GM23338 (cell line): ENCODE results near the gene ZNF740. TPM values are rescaled to one million over a fixed set of nuclear protein-coding genes. Genes with fewer than 3 reads are reported as not detected.

Experiments used
- ATAC-seq: fragments of 200-7000 bp; cut with Tn5 transposase; 3 replicates; pipeline ENCODE4 v1.9.1; 2020
- DNase-seq: peaks from one replicate; pipeline ENCODE4 v3.0.0-alpha.2; 2015; ENCODE audit warnings: low spot score
- H2AFZ ChIP-seq: fragments of 200-600 bp; sonication (generic); 2 replicates; pipeline ENCODE4 v1.8.0; 2016; ENCODE audit warnings: antibody characterized with exemption, mild to moderate bottlenecking, moderate library complexity
- H3F3A ChIP-seq: fragments of 200-600 bp; sonication (generic); replicated peaks from 2 replicates; pipeline ENCODE4 v1.8.0; 2017; ENCODE audit warnings: antibody characterized with exemption, mixed run types, low read depth
- H3K27ac ChIP-seq: fragments of 200-600 bp; sonication (generic); 2 replicates; pipeline ENCODE4 v1.6.1; 2016; ENCODE audit warnings: low read depth
- H3K27me3 ChIP-seq: fragments of 200-600 bp; sonication (generic); 2 replicates; pipeline ENCODE4 v1.8.0; 2016; ENCODE audit warnings: mild to moderate bottlenecking, mixed run types, moderate library complexity; ENCODE audit not compliant: insufficient read depth
- H3K36me3 ChIP-seq: fragments of 200-600 bp; sonication (generic); 2 replicates; pipeline ENCODE4 v1.8.0; 2016; ENCODE audit warnings: mild to moderate bottlenecking; ENCODE audit not compliant: insufficient read depth
- H3K4me1 ChIP-seq: fragments of 200-600 bp; sonication (generic); 2 replicates; pipeline ENCODE4 v1.8.0; 2016; ENCODE audit warnings: mild to moderate bottlenecking, moderate library complexity; ENCODE audit not compliant: insufficient read depth
- H3K4me2 ChIP-seq: fragments of 200-600 bp; sonication (generic); 2 replicates; pipeline ENCODE4 v1.7.1; 2017; ENCODE audit warnings: mixed run types
- H3K4me3 ChIP-seq: fragments of 200-600 bp; sonication (generic); 2 replicates; pipeline ENCODE4 v1.6.1; 2016; ENCODE audit warnings: mixed run types
- H3K79me2 ChIP-seq: fragments of 200-600 bp; sonication (generic); replicated peaks from 2 replicates; pipeline ENCODE4 v1.8.0; 2017; ENCODE audit warnings: mild to moderate bottlenecking; ENCODE audit not compliant: insufficient read depth
- H3K9me2 ChIP-seq: fragments of 200-600 bp; sonication (generic); 2 replicates; pipeline ENCODE4 v1.8.0; 2017; ENCODE audit not compliant: insufficient read depth
- H4K20me1 ChIP-seq: fragments of 200-600 bp; sonication (generic); replicated peaks from 2 replicates; pipeline ENCODE4 v1.8.0; 2017; ENCODE audit warnings: mild to moderate bottlenecking; ENCODE audit not compliant: insufficient read depth
- H3K27ac Mint-ChIP-seq: 2 replicates; pipeline ENCODE4 v1.8.0; 2020; ENCODE audit warnings: inconsistent platforms, mild to moderate bottlenecking, moderate library complexity, mixed read lengths
- H3K27me3 Mint-ChIP-seq: 3 replicates; pipeline ENCODE4 v1.8.0; 2022; ENCODE audit warnings: low read depth, mild to moderate bottlenecking, moderate library complexity, mixed read lengths, inconsistent platforms; ENCODE audit not compliant: insufficient read depth, poor library complexity
- H3K36me3 Mint-ChIP-seq: 3 replicates; pipeline ENCODE4 v1.8.0; 2021; ENCODE audit warnings: low read depth, mild to moderate bottlenecking, inconsistent platforms, moderate library complexity, mixed read lengths
- H3K4me1 Mint-ChIP-seq: 3 replicates; pipeline ENCODE4 v1.8.0; 2020; ENCODE audit warnings: mild to moderate bottlenecking, inconsistent platforms, mixed read lengths
- H3K4me3 Mint-ChIP-seq: 3 replicates; pipeline ENCODE4 v1.8.0; 2021; ENCODE audit warnings: moderate library complexity, mild to moderate bottlenecking, inconsistent platforms, mixed read lengths
- H3K9me3 Mint-ChIP-seq: 3 replicates; pipeline ENCODE4 v1.8.0; 2020; ENCODE audit warnings: moderate library complexity, mild to moderate bottlenecking, inconsistent platforms, mixed read lengths
- CREB1 ChIP-seq: fragments of 250-450 bp; sonication (Bioruptor Pico); IDR thresholded peaks from 2 replicates; pipeline ENCODE4 v1.5.0; 2020; ENCODE audit warnings: low read depth, mild to moderate bottlenecking, moderate library complexity
- CTCF ChIP-seq, 2 experiments: fragments of 200-600 bp in 1 of 2; sonication (generic) in 1 of 2; conservative IDR thresholded peaks; 2 replicates each; pipeline versions ENCODE4 v1.5.1 to v1.6.1; 2016 to 2017; ENCODE audit warnings: antibody characterized with exemption in 2 of 2, low read depth in 2 of 2, mild to moderate bottlenecking in 2 of 2, moderate library complexity in 1 of 2
- ETS1 ChIP-seq: IDR thresholded peaks from 2 replicates; pipeline ENCODE4 v1.6.1; 2016; ENCODE audit warnings: antibody characterized with exemption
- EZH2 ChIP-seq: fragments of 200-600 bp; sonication (generic); IDR thresholded peaks from one replicate; pipeline ENCODE4 v1.8.0; 2017; ENCODE audit warnings: antibody characterized with exemption, mild to moderate bottlenecking, low read depth; ENCODE audit not compliant: unreplicated experiment
- EZH2phosphoT487 ChIP-seq: fragments of 200-600 bp; sonication (generic); IDR thresholded peaks from one replicate; pipeline ENCODE4 v1.8.1; 2018; ENCODE audit warnings: antibody characterized with exemption; ENCODE audit not compliant: unreplicated experiment
- JUNB ChIP-seq: IDR thresholded peaks from one replicate; pipeline ENCODE4 v1.6.1; 2016; ENCODE audit warnings: antibody characterized with exemption; ENCODE audit not compliant: unreplicated experiment
- NANOG ChIP-seq: IDR thresholded peaks from 2 replicates; pipeline ENCODE4 v1.6.1; 2016; ENCODE audit warnings: antibody characterized with exemption, borderline replicate concordance
- POLR2AphosphoS5 ChIP-seq: IDR thresholded peaks from 2 replicates; pipeline ENCODE4 v1.6.1; 2016; ENCODE audit warnings: antibody characterized with exemption, low read depth
- REST ChIP-seq: IDR thresholded peaks from one replicate; pipeline ENCODE4 v1.6.1; 2018; ENCODE audit warnings: antibody characterized with exemption; ENCODE audit not compliant: unreplicated experiment
- STAT1 ChIP-seq: IDR thresholded peaks from one replicate; pipeline ENCODE4 v1.6.1; 2016; ENCODE audit warnings: antibody characterized with exemption; ENCODE audit not compliant: unreplicated experiment
- ZNF114 ChIP-seq: fragments of 250-450 bp; sonication (Bioruptor Pico); IDR thresholded peaks from 2 replicates; pipeline ENCODE4 v1.5.0; 2020; ENCODE audit warnings: mild to moderate bottlenecking, moderate library complexity
- ZNF331 ChIP-seq: fragments of 250-450 bp; sonication (Bioruptor Pico); IDR thresholded peaks from 2 replicates; pipeline ENCODE4 v1.5.0; 2020; ENCODE audit warnings: low read depth, mild to moderate bottlenecking, moderate library complexity
- ZNF462 ChIP-seq: fragments of 250-450 bp; sonication (Bioruptor Pico); IDR thresholded peaks from 2 replicates; pipeline ENCODE4 v1.5.0; 2020; ENCODE audit warnings: mild to moderate bottlenecking, moderate library complexity
- polyA plus RNA-seq: library from polyadenylated mRNA; unstranded; fragments of >200 nt; fragmentation: Nextera tagmentation; extraction: Ambion mirVana; gene quantifications from 2 replicates; pipeline ENCODE4 v1.2.1, GENCODE V29; 2016
- total RNA-seq: library from RNA; depleted of rRNA; stranded (reverse); fragments of >200 nt; shearing (Covaris generic); gene quantifications from 2 replicates; pipeline ENCODE4 v1.2.3, GENCODE V29; 2014

The ZNF740 gene
- total and polyA plus RNA-seq, 2 experiments from 2014 or later, result 2.6 to 13.0 TPM

- Histone ChIP-seq H4K20me1 (peaks cover 14% of the 10 kb centered on the region), H3K4me3 (no peak overlapping the region), H3K36me3 (no peaks in the 10 kb centered on the region), H3K27ac (no peak overlapping the region), H3K4me1 (peaks cover 7% of the 10 kb centered on the region), H3K79me2 (no peaks in the 10 kb centered on the region), H3F3A (no peaks in the 10 kb centered on the region), H3K27me3 (peaks cover 74% of the 10 kb centered on the region), H2AFZ (no peak overlapping the region), H3K9me2 (no peaks in the 10 kb centered on the region), H3K4me2 (no peak overlapping the region)
- ATAC-seq, result no peak
- H3K9me3 Mint-ChIP-seq, result no peaks in the 10 kb centered on the region
- peaks cover 24% of the 10 kb centered on the region for H3K4me1 Mint-ChIP-seq
- no peak overlapping the region for H3K4me3 Mint-ChIP-seq
- no peak for DNase-seq
- TF ChIP-seq EZH2 (no peak), NANOG (no peak), CTCF (conservative IDR thresholded peaks at IDR 0.05; ENCODE audit: low read depth in 2 of 2) (no peak), POLR2AphosphoS5 (no peak), JUNB (no peak), ZNF462 (no peak), EZH2phosphoT487 (no peak), CREB1 (CRISPR knock-in tag) (no peak), ZNF331 (CRISPR knock-in tag) (no peak), STAT1 (no peak), ZNF114 (CRISPR knock-in tag) (no peak), REST (no peak), ETS1 (no peak)
- no peak overlapping the region for H3K27ac Mint-ChIP-seq
- H3K36me3 Mint-ChIP-seq, result peaks cover 2% of the 10 kb centered on the region; the same call in 1 of the 3 replicates
- H3K27me3 Mint-ChIP-seq, result peaks cover 72% of the 10 kb centered on the region
Observed at GRCh38 chr12:53171725-53172329, 8.7 kb upstream of the ZNF740 start.
